Coronary artery (tissue), 2 donors: ENCODE measurements around the gene ARSJ.

Experiments used
- DNase-seq: peaks from one replicate; pipeline ENCODE4 v3.0.0-alpha.2; 2017; ENCODE audit warnings: low spot score
- H3K27ac ChIP-seq, 2 donors: fragments of 200-600 bp; sonication (generic); one replicate each; pipeline ENCODE4 v1.5.1; 2016 to 2019
- H3K4me3 ChIP-seq: fragments of 200-600 bp; sonication (generic); 2 replicates; pipeline ENCODE4 v1.5.1; 2016; ENCODE audit warnings: mild to moderate bottlenecking, moderate library complexity
- TF ChIP-seq, protein P1 (sequence below): fragments of 200-600 bp; sonication (generic); IDR thresholded peaks from one replicate; pipeline ENCODE4 v1.5.1; 2019; ENCODE audit warnings: antibody characterized with exemption

The ARSJ gene

GRCh38 chr4:113901994-113902787, 77.3 kb downstream of the ARSJ start:
- no peak for DNase-seq
- Histone ChIP-seq H3K4me3 (no peak overlapping the region), H3K27ac (no peak overlapping the region)
- TF ChIP-seq, protein P1, sequence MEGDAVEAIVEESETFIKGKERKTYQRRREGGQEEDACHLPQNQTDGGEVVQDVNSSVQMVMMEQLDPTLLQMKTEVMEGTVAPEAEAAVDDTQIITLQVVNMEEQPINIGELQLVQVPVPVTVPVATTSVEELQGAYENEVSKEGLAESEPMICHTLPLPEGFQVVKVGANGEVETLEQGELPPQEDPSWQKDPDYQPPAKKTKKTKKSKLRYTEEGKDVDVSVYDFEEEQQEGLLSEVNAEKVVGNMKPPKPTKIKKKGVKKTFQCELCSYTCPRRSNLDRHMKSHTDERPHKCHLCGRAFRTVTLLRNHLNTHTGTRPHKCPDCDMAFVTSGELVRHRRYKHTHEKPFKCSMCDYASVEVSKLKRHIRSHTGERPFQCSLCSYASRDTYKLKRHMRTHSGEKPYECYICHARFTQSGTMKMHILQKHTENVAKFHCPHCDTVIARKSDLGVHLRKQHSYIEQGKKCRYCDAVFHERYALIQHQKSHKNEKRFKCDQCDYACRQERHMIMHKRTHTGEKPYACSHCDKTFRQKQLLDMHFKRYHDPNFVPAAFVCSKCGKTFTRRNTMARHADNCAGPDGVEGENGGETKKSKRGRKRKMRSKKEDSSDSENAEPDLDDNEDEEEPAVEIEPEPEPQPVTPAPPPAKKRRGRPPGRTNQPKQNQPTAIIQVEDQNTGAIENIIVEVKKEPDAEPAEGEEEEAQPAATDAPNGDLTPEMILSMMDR, result no peak

DNA sequence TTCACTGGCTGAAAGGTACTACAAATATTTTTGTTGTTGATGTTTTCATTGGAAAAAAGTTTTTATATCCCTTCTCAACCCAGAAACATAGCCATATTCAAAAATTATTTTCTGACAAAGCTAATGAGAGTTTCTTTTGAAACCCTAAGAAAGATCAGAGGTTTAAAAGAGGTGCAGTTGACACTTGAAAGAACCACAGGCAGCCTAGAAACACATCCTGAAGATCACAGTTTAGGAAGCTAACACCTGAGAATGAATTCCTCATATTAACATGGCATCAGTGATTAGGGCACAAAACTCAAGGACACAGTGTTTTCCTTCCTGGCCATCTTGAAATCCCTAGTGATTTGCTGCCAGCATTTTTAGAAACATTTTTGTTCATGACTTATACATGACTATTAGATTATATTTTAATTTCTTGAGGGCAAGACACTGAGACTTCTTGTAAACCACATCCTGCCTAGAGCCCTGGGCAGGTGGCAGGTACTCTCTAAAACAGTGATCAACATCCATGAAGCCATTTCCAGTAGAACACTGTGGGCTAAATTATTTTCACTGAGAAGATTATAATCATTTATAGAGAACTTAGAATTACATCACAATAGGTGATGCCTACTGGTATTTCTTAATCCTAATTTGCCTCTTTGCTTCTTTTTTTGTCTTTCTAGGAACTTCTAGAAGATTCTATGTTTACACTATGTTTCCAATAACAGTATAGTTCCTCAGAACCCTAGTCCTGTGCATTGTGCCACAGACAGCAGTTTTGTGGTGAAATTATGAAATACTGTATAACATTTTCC, 80.0 kb downstream of the ARSJ start:
- H3K27ac ChIP-seq, result no peak overlapping the region
- TF ChIP-seq, protein P1, result no peak
- no peak overlapping the region for H3K4me3 ChIP-seq
- no peak for DNase-seq

GRCh38 chr4:113893546-113893945, 85.9 kb downstream of the ARSJ start:
- TF ChIP-seq, protein P1, result no peak
- no peak for DNase-seq
- no peak overlapping the region for H3K27ac ChIP-seq
- H3K4me3 ChIP-seq, result no peak overlapping the region

GRCh38 chr4:113888006-113888405, 91.4 kb downstream of the ARSJ start:
- no peak overlapping the region for H3K4me3 ChIP-seq
- DNase-seq, result no peak
- H3K27ac ChIP-seq, result no peak overlapping the region
- TF ChIP-seq, protein P1, result no peak

DNA sequence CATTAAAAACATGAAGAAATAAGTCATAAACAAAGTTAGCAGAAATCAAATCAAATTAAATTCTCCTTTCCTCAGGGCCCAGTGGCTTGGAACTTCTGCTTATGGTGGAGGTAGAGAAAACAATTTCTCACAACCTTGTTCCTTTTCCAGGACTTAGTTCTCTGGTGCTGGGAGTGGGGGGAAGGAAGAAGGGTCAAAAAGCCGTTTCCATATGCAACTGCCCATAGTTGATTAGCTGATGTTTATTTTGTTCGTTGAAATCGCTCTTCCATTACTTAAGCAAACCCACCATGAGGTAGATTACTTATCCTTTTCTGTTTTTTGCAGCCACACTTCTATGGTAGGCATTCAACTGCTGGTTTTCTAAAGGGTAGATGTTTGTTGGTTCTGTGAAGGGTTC, 94.2 kb downstream of the ARSJ start:
- Histone ChIP-seq H3K27ac (no peak overlapping the region), H3K4me3 (no peak overlapping the region)
- TF ChIP-seq, protein P1, result no peak

GRCh38 chr4:113884655-113885054, 94.8 kb downstream of the ARSJ start:
- no peak for DNase-seq
- Histone ChIP-seq H3K4me3 (no peak overlapping the region), H3K27ac (no peak overlapping the region)
- TF ChIP-seq, protein P1, result no peak

More for the DNA sequence above, 94.2 kb downstream of the ARSJ start:
- no peak for DNase-seq
